ENCODE measurements around the gene CDKL5.

DNA sequence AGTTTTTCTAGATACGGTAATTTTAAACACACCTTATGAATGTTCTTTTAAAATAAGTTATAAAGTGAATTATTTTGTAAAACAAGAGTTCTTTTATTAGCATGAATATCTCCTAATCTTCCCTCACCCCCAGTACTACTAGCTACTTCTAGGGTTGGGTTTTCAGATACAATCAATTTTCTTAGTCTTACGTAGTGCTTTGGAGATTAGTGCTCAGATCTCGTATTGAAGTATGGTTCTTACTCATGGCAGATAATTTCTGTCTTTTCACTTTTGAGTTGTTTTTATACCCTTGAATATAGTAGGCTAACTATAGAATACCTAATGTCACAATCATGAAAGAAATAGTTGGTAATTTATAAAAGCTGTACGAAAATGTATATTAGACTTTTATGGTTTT lies 43.2 kb downstream of the CDKL5 start:
- TF ChIP-seq, protein P1, sequence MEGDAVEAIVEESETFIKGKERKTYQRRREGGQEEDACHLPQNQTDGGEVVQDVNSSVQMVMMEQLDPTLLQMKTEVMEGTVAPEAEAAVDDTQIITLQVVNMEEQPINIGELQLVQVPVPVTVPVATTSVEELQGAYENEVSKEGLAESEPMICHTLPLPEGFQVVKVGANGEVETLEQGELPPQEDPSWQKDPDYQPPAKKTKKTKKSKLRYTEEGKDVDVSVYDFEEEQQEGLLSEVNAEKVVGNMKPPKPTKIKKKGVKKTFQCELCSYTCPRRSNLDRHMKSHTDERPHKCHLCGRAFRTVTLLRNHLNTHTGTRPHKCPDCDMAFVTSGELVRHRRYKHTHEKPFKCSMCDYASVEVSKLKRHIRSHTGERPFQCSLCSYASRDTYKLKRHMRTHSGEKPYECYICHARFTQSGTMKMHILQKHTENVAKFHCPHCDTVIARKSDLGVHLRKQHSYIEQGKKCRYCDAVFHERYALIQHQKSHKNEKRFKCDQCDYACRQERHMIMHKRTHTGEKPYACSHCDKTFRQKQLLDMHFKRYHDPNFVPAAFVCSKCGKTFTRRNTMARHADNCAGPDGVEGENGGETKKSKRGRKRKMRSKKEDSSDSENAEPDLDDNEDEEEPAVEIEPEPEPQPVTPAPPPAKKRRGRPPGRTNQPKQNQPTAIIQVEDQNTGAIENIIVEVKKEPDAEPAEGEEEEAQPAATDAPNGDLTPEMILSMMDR (IDR thresholded peaks at IDR 0.05; ENCODE audit: borderline replicate concordance, extremely low read depth, low read length, poor library complexity, severe bottlenecking), result no peak
- no peak for TF ChIP-seq EZH2 (IDR thresholded peaks at IDR 0.05; ENCODE audit: borderline replicate concordance, low read depth, low read length, severe bottlenecking)
